Heart right ventricle (tissue), 16 donors: ENCODE data around the gene DVL2. TPM values are rescaled to one million over a fixed set of nuclear protein-coding genes. Genes with fewer than 3 reads are reported as not detected.

ENCODE experiments used
- ATAC-seq, 8 donors: fragments of 200-7000 bp; cut with Tn5 transposase; one replicate each; pipeline ENCODE4 v1.9.1; 2020; ENCODE audit warnings: mild to moderate bottlenecking in 8 of 8, moderate library complexity in 8 of 8, moderate number of reproducible peaks in 1 of 8
- DNase-seq, 2 donors: peaks; one replicate each; pipeline ENCODE4 v3.0.0-alpha.2; 2020
- H3K27ac ChIP-seq, 10 donors: fragments of 200-600 bp; sonication (generic) in 2 of 10; one replicate each; pipeline versions ENCODE4 v1.5.0 to v1.8.0; 2020 to 2022; ENCODE audit warnings: mild to moderate bottlenecking in 3 of 10
- H3K27me3 ChIP-seq, 7 donors: fragments of 200-600 bp; one replicate each; pipeline ENCODE4 v1.8.0; 2021 to 2022; ENCODE audit warnings: mild to moderate bottlenecking in 2 of 7
- H3K36me3 ChIP-seq, 9 donors: fragments of 200-600 bp; sonication (generic) in 1 of 9; one replicate each; pipeline versions ENCODE4 v1.5.0 to v1.8.0; 2020 to 2022; ENCODE audit warnings: mild to moderate bottlenecking in 2 of 9
- H3K4me1 ChIP-seq, 9 donors: fragments of 200-600 bp; sonication (generic) in 1 of 9; one replicate each; pipeline versions ENCODE4 v1.5.0 to v1.8.0; 2020 to 2022; ENCODE audit warnings: mild to moderate bottlenecking in 4 of 9
- H3K4me3 ChIP-seq, 10 donors: fragments of 200-600 bp; sonication (generic) in 2 of 10; one replicate each; pipeline versions ENCODE4 v1.5.0 to v1.8.0; 2020 to 2022; ENCODE audit warnings: mild to moderate bottlenecking in 7 of 10, moderate library complexity in 2 of 10
- H3K9me3 ChIP-seq, 11 donors: fragments of 200-600 bp in 10 of 11; sonication (generic) in 2 of 11; one replicate each; pipeline versions ENCODE4 v1.5.0 to v1.8.0; 2013 to 2022; ENCODE audit warnings: mild to moderate bottlenecking in 2 of 11, control low read depth in 1 of 11, moderate library complexity in 1 of 11
- WGBS, 2 donors: extraction: QIAGEN DNeasy Blood & Tissue Kit; methylation state at CpG; one replicate each; pipeline ENCODE4 v1.1.7; 2013; ENCODE audit warnings: inconsistent platforms in 1 of 2; 5-methylcytosine and 5-hydroxymethylcytosine counted together
- intact Hi-C, 10 donors: fragments of 100-400 bp; cut with DNase I; formaldehyde crosslinking; loops; one replicate each; pipeline versions ENCODE4 v1.11.1 to v1.14.2; 2022
- polyA plus RNA-seq, 2 donors: library from polyadenylated mRNA; stranded (reverse); fragments of 200-250 nt; gene quantifications; one replicate each; pipeline ENCODE4 v1.2.3, GENCODE V29; 2013
- total RNA-seq, 10 donors: library from RNA; stranded (reverse); fragmentation: NEBNext Ultra II Directional in 3 of 10; extraction: Animal tissue kit (Norgen Biotek cat#: 25700) in 3 of 10; gene quantifications; one replicate each; pipeline versions ENCODE4 v1.2.1 to v1.2.4, GENCODE V29; 2021 to 2023
- TF ChIP-seq, protein P1 (sequence below), 9 donors: fragments of 200-600 bp; sonication (generic) in 2 of 9; IDR thresholded peaks; one replicate each; pipeline versions ENCODE4 v1.5.0 to v1.8.0; 2021 to 2022; ENCODE audit warnings: antibody characterized with exemption in 9 of 9, mild to moderate bottlenecking in 5 of 9, moderate library complexity in 1 of 9
- donor health status: Arrhythmogenic right ventricular cardiomyopathy.
- donor health status: ischemic (EF 13 %, LVEDD 7.1; RV severe dilation, severe dysfunction).
- donor health status: healthy with polysubstance abuse.
- donor health status: DM: no; HTN: yes; CAD: no.
- donor health status: DM: no; HTN: no; CAD: no.
- donor health status: ischemic (EF 25% LVEDD 6.9; RV normal size, moderate dysfunction).
- donor health status: ischemic (EF 25% LVEDD 5.7; RV mildly dilated, moderate dysfunction).
- donor health status: healthy.
- donor health status: DM: yes; HTN: yes; CAD: no.
- donor health status: Ischemic cardiomyopathy.
- donor health status: ischemic (EF 35%, LVEDD 5.7; RV mildly dilated, moderate dysfunction).
- donor health status: nonischemic (EF 11% LVEDD 7.7; RV severe dilation, severe dysfunction).
- donor health status: DM: yes; HTN: yes; CAD: no.
- donor health status: PGD.
- donor health status: ischemic (EF 29% LVEDD 5.4; RV normal size, mild dysfunction).
- donor health status: nonischemic (EF 23%, LVEDD 6.1; RV moderate dilation, normal function).

DVL2 gene
- total and polyA plus RNA-seq, 12 donors, result 10.0 to 25.6 (median 18.0) TPM

DNA sequence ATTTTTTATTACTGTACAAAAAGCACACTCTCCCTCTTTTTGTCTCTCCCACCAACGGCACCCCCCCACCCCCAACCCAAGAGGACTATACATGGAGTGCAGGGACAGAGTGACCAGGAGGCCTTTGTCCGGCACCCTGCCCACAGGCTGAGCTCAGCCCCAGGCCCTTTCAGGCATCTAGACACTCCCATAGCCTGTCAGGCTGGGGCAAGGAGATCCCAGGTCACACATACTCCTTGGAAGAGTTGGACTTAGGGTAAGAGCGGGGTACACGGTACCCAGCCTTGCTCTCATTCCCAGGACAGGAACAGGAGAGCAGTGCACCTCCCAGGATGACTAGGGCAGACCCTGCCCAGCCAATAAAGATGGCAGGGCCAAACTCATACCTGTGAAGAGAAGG, 25.8 kb upstream of the DVL2 start:
- TF ChIP-seq, protein P1, sequence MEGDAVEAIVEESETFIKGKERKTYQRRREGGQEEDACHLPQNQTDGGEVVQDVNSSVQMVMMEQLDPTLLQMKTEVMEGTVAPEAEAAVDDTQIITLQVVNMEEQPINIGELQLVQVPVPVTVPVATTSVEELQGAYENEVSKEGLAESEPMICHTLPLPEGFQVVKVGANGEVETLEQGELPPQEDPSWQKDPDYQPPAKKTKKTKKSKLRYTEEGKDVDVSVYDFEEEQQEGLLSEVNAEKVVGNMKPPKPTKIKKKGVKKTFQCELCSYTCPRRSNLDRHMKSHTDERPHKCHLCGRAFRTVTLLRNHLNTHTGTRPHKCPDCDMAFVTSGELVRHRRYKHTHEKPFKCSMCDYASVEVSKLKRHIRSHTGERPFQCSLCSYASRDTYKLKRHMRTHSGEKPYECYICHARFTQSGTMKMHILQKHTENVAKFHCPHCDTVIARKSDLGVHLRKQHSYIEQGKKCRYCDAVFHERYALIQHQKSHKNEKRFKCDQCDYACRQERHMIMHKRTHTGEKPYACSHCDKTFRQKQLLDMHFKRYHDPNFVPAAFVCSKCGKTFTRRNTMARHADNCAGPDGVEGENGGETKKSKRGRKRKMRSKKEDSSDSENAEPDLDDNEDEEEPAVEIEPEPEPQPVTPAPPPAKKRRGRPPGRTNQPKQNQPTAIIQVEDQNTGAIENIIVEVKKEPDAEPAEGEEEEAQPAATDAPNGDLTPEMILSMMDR (IDR thresholded peaks at IDR 0.05), result no peak
- Histone ChIP-seq H3K27me3 (peaks cover 14 to 51% (median 42%) of the 10 kb centered on the region in 7 donors), H3K36me3 (peaks cover 0 to 47% (median 30%) of the 10 kb centered on the region in 9 donors), H3K4me3 (no peak overlapping the region), H3K9me3 (no peaks in the 10 kb centered on the region), H3K27ac (no peak overlapping the region), H3K4me1 (peaks cover 7 to 41% (median 29%) of the 10 kb centered on the region in 9 donors)
- intact Hi-C loops, result loop anchor here in 1 of 10 donors (5.0 kb wide), 1 partner anchor 47 kb away; the partner anchor contains the start of gene EIF5A
- ATAC-seq (peak in 4 of 8 donors; percentile 7 to 25 (median 13)), DNase-seq (no peak)
- 89 to 92% methylated on average over 4 of the region's 4 CpGs for WGBS, 2 donors

DNA sequence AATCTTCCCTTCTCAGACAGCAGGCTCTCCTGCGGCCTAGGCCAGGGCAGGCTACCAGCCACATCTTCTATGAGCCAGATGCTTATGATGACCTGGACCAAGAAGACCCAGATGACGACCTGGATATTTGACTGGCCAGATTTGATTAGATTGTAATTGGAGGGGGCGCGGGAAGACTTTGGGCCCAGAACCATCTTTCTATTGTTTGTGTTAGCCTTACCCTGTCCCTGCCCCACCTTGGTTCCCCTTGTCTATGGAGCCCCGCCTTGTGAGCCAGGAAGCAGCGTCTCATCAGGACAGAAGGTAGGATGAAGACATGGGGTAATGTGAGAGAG, 25.2 kb upstream of the DVL2 start:
- TF ChIP-seq, protein P1 (IDR thresholded peaks at IDR 0.05), result no peak
- WGBS, 2 donors, result 93 to 97% methylated on average over 6 of the region's 6 CpGs
- intact Hi-C loops, result loop anchor here in 2 of 10 donors (10.0 kb wide), 2 partner anchors 305 to 315 kb away; partner anchors contain the start of genes CD68 (in 1 of the 2) and SENP3 (in 1 of the 2)
- H3K4me1 ChIP-seq, result peaks cover 7 to 41% (median 29%) of the 10 kb centered on the region in 9 donors
- H3K4me3 ChIP-seq, result no peak overlapping the region
- no peak overlapping the region for H3K27ac ChIP-seq
- peaks cover 14 to 44% (median 38%) of the 10 kb centered on the region in 7 donors for H3K27me3 ChIP-seq
- DNase-seq (no peak), ATAC-seq (no peak)
- H3K36me3 ChIP-seq, result peaks cover 0 to 53% (median 37%) of the 10 kb centered on the region in 9 donors
- H3K9me3 ChIP-seq, result no peaks in the 10 kb centered on the region

DNA sequence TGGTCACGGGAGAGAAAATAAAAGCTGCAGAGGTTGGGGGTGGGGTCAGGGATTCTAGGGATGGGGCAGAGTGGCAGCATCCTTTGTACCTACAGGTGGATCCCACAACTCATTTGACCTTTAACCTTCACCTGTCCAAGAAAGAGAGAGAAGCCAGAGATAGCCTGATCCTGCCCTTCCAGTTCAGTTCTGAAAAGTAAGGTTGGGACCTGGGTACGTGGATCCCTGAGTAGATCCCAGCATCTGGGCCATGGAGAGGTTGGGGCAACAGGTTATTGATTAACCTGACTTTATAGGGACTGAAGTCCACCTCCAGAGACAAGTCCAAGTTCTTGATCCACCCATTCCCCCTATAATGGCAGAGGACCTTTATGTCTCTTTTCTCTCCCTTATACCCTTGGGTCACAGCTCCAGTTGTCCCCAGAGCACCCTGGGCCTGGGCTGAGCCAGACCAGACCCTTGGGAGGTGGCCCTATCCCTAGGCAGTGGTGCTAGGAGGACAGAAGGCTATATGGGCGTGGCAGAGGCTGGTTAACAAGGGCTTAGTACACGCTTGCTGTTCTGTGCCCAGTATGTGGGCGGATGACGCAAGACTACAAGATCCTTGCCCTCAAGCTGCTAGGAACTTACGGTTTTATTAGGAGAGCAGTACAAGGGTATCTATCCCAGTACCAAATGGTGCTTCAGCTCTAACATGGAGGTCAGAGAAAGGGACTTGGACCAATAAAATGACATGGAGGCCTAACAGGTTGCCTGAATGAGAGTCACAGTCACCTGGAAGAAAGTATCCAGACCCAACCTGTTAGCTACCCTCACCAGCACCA, 24.6 kb upstream of the DVL2 start:
- Histone ChIP-seq H3K27ac (no peak overlapping the region), H3K4me1 (peaks cover 7 to 41% (median 29%) of the 10 kb centered on the region in 9 donors), H3K4me3 (no peak overlapping the region), H3K36me3 (peaks cover 0 to 59% (median 42%) of the 10 kb centered on the region in 9 donors), H3K9me3 (no peaks in the 10 kb centered on the region), H3K27me3 (peaks cover 14 to 38% (median 35%) of the 10 kb centered on the region in 7 donors)
- TF ChIP-seq, protein P1 (IDR thresholded peaks at IDR 0.05), result no peak
- ATAC-seq, result peak in 1 of 8 donors; percentile 20
- no peak for DNase-seq
- intact Hi-C loops, result loop anchor here in 2 of 10 donors (10.0 kb wide), 2 partner anchors 306 to 316 kb away; partner anchors contain the start of genes CD68 (in 1 of the 2) and SENP3 (in 1 of the 2)
- WGBS, 2 donors, result 89 to 96% methylated on average over 7 of the region's 7 CpGs

DNA sequence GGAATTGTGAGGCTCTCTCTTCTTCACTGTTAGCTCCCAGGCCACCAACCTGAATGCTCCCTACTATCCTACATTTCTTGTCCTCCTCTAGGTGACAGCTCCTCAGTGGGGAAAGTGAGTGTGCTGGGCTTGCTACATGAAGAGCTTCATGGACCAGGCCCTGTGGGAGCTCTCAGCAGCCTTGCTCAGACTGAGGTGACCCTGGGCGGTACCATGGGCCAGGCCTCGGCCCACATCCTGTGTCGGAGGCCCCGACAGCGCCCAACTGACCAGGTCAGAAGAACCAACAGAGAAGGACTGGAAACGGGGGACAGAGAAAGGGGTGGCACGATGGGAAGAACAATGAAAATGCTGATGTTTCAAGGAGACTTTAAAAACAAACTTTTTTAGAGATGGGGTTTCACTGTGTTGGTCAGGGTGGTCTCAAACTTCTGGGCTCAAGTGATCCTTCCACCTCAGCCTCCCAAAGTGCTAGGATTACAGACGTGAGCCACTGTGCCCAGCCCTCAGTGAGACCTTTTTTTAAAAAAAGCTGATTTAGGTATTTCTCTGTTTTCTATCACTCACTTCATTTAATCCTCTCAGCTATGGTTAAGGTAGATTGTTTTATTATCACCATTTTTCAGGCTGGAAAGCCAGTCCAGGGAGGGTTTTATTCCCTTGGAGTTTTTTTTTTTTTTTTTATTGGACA, 22.6 kb upstream of the DVL2 start:
- Histone ChIP-seq H3K27me3 (peaks cover 4 to 18% (median 15%) of the 10 kb centered on the region in 7 donors), H3K27ac (no peak overlapping the region), H3K4me3 (no peak overlapping the region), H3K9me3 (no peaks in the 10 kb centered on the region), H3K4me1 (peaks cover 5 to 36% (median 25%) of the 10 kb centered on the region in 9 donors), H3K36me3 (peaks cover 0 to 67% (median 43%) of the 10 kb centered on the region in 9 donors)
- DNase-seq (no peak), ATAC-seq (no peak)
- intact Hi-C loops, result loop anchor here in 2 of 10 donors (10.0 kb wide), 2 partner anchors 308 to 318 kb away; partner anchors contain the start of genes CD68 (in 1 of the 2) and SENP3 (in 1 of the 2)
- TF ChIP-seq, protein P1 (IDR thresholded peaks at IDR 0.05), result no peak
- 89 to 91% methylated on average over 8 of the region's 8 CpGs for WGBS, 2 donors
